Endothelial cell of umbilical vein (primary cell): ENCODE results near the gene ARHGEF19. TPM values are rescaled to one million over a fixed set of nuclear protein-coding genes. Genes with fewer than 3 reads are reported as not detected.

ENCODE experiments used
- BruUV-seq: library from RNA; stranded (reverse); fragments of 400-500 nt; replicated peaks from 2 replicates; lab custom pipeline; 2021; lab: Mats Ljungman, UMichigan
- CTCF ChIA-PET: fragments of 300-600, 350-600 bp; sonication (Branson Sonifier 250); formaldehyde crosslinking; loops from one replicate; lab custom pipeline; 2021; ENCODE audit warnings: antibody characterized with exemption, inconsistent platforms; lab: Charles Lee
- POLR2A ChIA-PET: fragments of 300-600, 350-600 bp; sonication (Branson Sonifier 250); formaldehyde crosslinking; loops from one replicate; lab custom pipeline; 2021; ENCODE audit warnings: antibody characterized with exemption, inconsistent platforms; lab: Charles Lee
- DNase-seq: peaks from one replicate; pipeline ENCODE4 v3.0.0-alpha.2; 2011; ENCODE audit warnings: low read depth, low spot score
- FAIRE-seq: peaks from 2 replicates; lab custom pipeline; 2011; peaks lifted over from hg19 to GRCh38; lab: Jason Lieb, UNC
- H2AFZ ChIP-seq: 2 replicates; pipeline ENCODE4 v1.6.0; 2012; ENCODE audit warnings: low read depth, low read length, control low read depth, inconsistent platforms
- H3K27ac ChIP-seq: 2 replicates; pipeline ENCODE4 v1.5.1; 2011; ENCODE audit warnings: low read depth, mild to moderate bottlenecking, control low read depth, low read length, moderate library complexity; ENCODE audit not compliant: insufficient read depth
- H3K27me3 ChIP-seq, 2 experiments: 2 replicates each; pipeline versions ENCODE4 v1.6.0 to v1.6.1; 2011; ENCODE audit warnings: low read length in 2 of 2, mixed read lengths in 1 of 2; ENCODE audit not compliant: control insufficient read depth in 2 of 2, insufficient read depth in 2 of 2
- H3K36me3 ChIP-seq, 2 experiments: 2 replicates in 1 of 2; 3 replicates in 1 of 2; pipeline ENCODE4 v1.5.1; 2011; ENCODE audit warnings: low read length in 2 of 2, mild to moderate bottlenecking in 1 of 2, moderate library complexity in 1 of 2; ENCODE audit not compliant: control insufficient read depth in 2 of 2, insufficient read depth in 2 of 2; ENCODE audit errors: extremely low read depth in 1 of 2
- H3K4me1 ChIP-seq: 3 replicates; pipeline ENCODE4 v1.5.1; 2011; ENCODE audit warnings: mild to moderate bottlenecking, low read length; ENCODE audit not compliant: control insufficient read depth, insufficient read depth; ENCODE audit errors: extremely low read depth
- H3K4me2 ChIP-seq: 2 replicates; pipeline ENCODE4 v1.6.1; 2011; ENCODE audit warnings: low read length, control low read depth, mixed read lengths; ENCODE audit not compliant: insufficient read depth
- H3K4me3 ChIP-seq, 3 experiments: fragments of 200-600 bp in 1 of 3; sonication (generic), shearing (Covaris generic) in 1 of 3; replicated peaks in 1 of 3; 2 replicates each; pipeline ENCODE4 v1.5.1; 2011 to 2016; ENCODE audit warnings: control low read depth in 3 of 3, low read length in 3 of 3, mild to moderate bottlenecking in 2 of 3, inconsistent platforms in 1 of 3, low read depth in 1 of 3, moderate library complexity in 1 of 3; ENCODE audit not compliant: insufficient read depth in 1 of 3
- H3K79me2 ChIP-seq: 2 replicates; pipeline ENCODE4 v1.6.0; 2012; ENCODE audit warnings: low read length, inconsistent platforms; ENCODE audit not compliant: control insufficient read depth, insufficient read depth
- H3K9ac ChIP-seq: replicated peaks from 2 replicates; pipeline ENCODE3; 2011; ENCODE audit warnings: low read length, control low read depth; ENCODE audit not compliant: insufficient read depth; ENCODE audit errors: extremely low read depth
- H3K9me1 ChIP-seq: replicated peaks from 3 replicates; pipeline ENCODE4 v1.6.0; 2011; ENCODE audit warnings: mild to moderate bottlenecking, low read length; ENCODE audit not compliant: control insufficient read depth, insufficient read depth; ENCODE audit errors: extremely low read depth
- H3K9me3 ChIP-seq: replicated peaks from 2 replicates; pipeline ENCODE4 v1.5.1; 2012; ENCODE audit warnings: low read length, inconsistent platforms; ENCODE audit not compliant: control insufficient read depth, insufficient read depth
- H4K20me1 ChIP-seq: replicated peaks from 2 replicates; pipeline ENCODE3; 2011; ENCODE audit warnings: mild to moderate bottlenecking, low read length; ENCODE audit not compliant: control insufficient read depth, insufficient read depth; ENCODE audit errors: extremely low read depth
- EZH2 ChIP-seq: IDR thresholded peaks from 2 replicates; pipeline ENCODE4 v1.6.1; 2012; ENCODE audit warnings: borderline replicate concordance, low read depth, mild to moderate bottlenecking, moderate library complexity, low read length, inconsistent platforms; ENCODE audit not compliant: severe bottlenecking
- FOS ChIP-seq: IDR thresholded peaks from 2 replicates; pipeline ENCODE4 v1.6.1; 2011; ENCODE audit warnings: mild to moderate bottlenecking, low read length, moderate library complexity, borderline replicate concordance; ENCODE audit not compliant: insufficient read depth
- GATA2 ChIP-seq: IDR thresholded peaks from 2 replicates; pipeline ENCODE4 v1.7.0; 2011; ENCODE audit warnings: low read depth, mild to moderate bottlenecking, moderate library complexity, mixed read lengths, low read length; ENCODE audit not compliant: insufficient read length, insufficient read depth
- JUN ChIP-seq: IDR thresholded peaks from 2 replicates; pipeline ENCODE4 v1.6.1; 2011; ENCODE audit warnings: borderline replicate concordance, low read depth; ENCODE audit not compliant: insufficient read length, insufficient read depth
- MYC ChIP-seq: IDR thresholded peaks from one replicate; pipeline ENCODE4 v1.6.1; 2011; ENCODE audit warnings: mild to moderate bottlenecking, low read depth, low read length
- POLR2A ChIP-seq: IDR thresholded peaks from 2 replicates; pipeline ENCODE4 v1.6.1; 2012; ENCODE audit warnings: low read depth, mild to moderate bottlenecking, control low read depth, low read length
- POLR2AphosphoS5 ChIP-seq: IDR thresholded peaks from 2 replicates; pipeline ENCODE4 v1.6.1; 2012; ENCODE audit warnings: low read depth, mild to moderate bottlenecking, control low read depth, low read length, moderate library complexity; ENCODE audit not compliant: insufficient read depth
- dilution Hi-C: fragments of 300-500 bp; cut with MboI; formaldehyde crosslinking; loops from one replicate; pipeline ENCODE4 v1.15.0; 2019; ENCODE audit warnings: low sequenced_read_pairs; ENCODE audit not compliant: extremely low pct_ligation_motif_present
- intact Hi-C: fragments of 100-400 bp; cut with micrococcal nuclease; formaldehyde crosslinking; loops from one replicate; pipeline ENCODE4 v1.10.0; 2022
- polyA plus RNA-seq, 4 experiments: library from polyadenylated mRNA; depleted of rRNA in 3 of 4; stranded (reverse) in 3 of 4; unstranded in 1 of 4; fragments of >200 nt; gene quantifications; 2 replicates each; pipeline versions ENCODE4 v1.2.1 to v1.2.3, GENCODE V29; 2011 to 2012; ENCODE audit warnings: missing spikeins in 1 of 4
- total RNA-seq: library from RNA; stranded (reverse); gene quantifications from 2 replicates; pipeline ENCODE4 v1.2.3, GENCODE V29; 2021
- TF ChIP-seq, protein P1 (sequence below): IDR thresholded peaks from 2 replicates; pipeline ENCODE4 v1.6.1; 2011; ENCODE audit not compliant: insufficient read depth, insufficient read length
- TF ChIP-seq, protein P2 (sequence below), 2 donors: IDR thresholded peaks; 1 replicate in 1 of 2; 2 replicates in 1 of 2; pipeline ENCODE4 v1.5.1; 2011; ENCODE audit warnings: low read length in 2 of 2, mild to moderate bottlenecking in 2 of 2, moderate library complexity in 2 of 2, control low read depth in 1 of 2, inconsistent platforms in 1 of 2, low read depth in 1 of 2; ENCODE audit not compliant: insufficient read depth in 1 of 2; ENCODE audit errors: extremely low read depth in 1 of 2

Gene ARHGEF19
- total and polyA plus RNA-seq, 2 donors (not counting 3 experiments of a cell fraction or from before 2014, with no cell fraction given): 6.2 to 8.0 TPM

DNA sequence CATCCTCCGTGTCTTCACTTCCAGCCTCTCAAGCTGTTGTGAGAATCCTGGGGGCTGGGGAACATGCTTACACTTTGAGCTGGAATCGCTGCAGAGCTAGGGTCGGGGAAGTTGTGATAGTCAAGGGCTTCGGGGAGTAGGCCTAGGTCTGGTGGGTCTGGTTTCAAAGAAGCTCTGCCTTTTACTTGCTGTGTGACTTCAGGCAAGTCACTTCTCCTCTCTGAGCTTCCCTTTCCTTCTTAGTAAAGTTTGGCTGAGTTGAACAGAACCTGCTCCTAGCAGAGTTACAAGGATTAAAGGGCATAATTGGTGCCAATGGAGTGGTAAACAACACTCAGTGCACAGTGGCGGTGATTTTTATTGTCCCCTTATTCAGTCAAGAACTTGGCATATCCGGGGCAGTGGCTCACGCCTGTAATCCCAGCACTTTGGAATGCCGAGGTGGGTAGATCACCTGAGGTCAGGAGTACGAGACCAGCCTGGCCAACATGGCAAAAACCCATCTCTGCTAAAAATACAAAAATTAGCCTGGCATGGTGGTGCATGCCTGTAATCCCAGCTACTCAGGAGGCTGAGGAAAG is 25.7 kb downstream of the ARHGEF19 start:
- H3K9ac ChIP-seq: no peak overlapping the region
- no peaks in the 10 kb centered on the region for H3K27me3 ChIP-seq
- H3K9me1 ChIP-seq: no peaks in the 10 kb centered on the region
- FAIRE-seq (no peak), DNase-seq (no peak)
- no peak overlapping the region for H3K27ac ChIP-seq
- H3K36me3 ChIP-seq: no peaks in the 10 kb centered on the region
- BruUV-seq: no TSS peak
- CTCF ChIA-PET: interaction anchor here (0.6 to 16.2 kb wide), 13 partner anchors 17 to 177 kb away, joined by 3 to 353 read pairs (median 4); partner anchors contain the start of genes EPHA2 and FAM131C
- TF ChIP-seq MYC (no peak), POLR2AphosphoS5 (no peak), JUN (no peak), GATA2 (no peak), POLR2A (no peak), EZH2 (no peak), FOS (no peak)
- TF ChIP-seq, protein P1, sequence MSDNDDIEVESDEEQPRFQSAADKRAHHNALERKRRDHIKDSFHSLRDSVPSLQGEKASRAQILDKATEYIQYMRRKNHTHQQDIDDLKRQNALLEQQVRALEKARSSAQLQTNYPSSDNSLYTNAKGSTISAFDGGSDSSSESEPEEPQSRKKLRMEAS: no peak
- TF ChIP-seq, protein P2, sequence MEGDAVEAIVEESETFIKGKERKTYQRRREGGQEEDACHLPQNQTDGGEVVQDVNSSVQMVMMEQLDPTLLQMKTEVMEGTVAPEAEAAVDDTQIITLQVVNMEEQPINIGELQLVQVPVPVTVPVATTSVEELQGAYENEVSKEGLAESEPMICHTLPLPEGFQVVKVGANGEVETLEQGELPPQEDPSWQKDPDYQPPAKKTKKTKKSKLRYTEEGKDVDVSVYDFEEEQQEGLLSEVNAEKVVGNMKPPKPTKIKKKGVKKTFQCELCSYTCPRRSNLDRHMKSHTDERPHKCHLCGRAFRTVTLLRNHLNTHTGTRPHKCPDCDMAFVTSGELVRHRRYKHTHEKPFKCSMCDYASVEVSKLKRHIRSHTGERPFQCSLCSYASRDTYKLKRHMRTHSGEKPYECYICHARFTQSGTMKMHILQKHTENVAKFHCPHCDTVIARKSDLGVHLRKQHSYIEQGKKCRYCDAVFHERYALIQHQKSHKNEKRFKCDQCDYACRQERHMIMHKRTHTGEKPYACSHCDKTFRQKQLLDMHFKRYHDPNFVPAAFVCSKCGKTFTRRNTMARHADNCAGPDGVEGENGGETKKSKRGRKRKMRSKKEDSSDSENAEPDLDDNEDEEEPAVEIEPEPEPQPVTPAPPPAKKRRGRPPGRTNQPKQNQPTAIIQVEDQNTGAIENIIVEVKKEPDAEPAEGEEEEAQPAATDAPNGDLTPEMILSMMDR (IDR thresholded peaks at IDR 0.05; ENCODE audit: extremely low read depth in 1 of 2, insufficient read depth in 1 of 2, low read depth in 1 of 2, low read length in 2 of 2): no peak
- H3K4me3 ChIP-seq: no peak overlapping the region
- H2AFZ ChIP-seq: no peak overlapping the region
- H3K4me2 ChIP-seq: no peak overlapping the region
- dilution Hi-C loops: no loop called here
- no peaks in the 10 kb centered on the region for H3K79me2 ChIP-seq
- no peaks in the 10 kb centered on the region for H3K9me3 ChIP-seq
- intact Hi-C loops: loop anchor here (1.0 to 2.0 kb wide), 6 partner anchors 30 to 177 kb away; partner anchors contain the start of gene EPHA2
- POLR2A ChIA-PET: interaction anchor here (1.2 kb wide), 1 partner anchor 32 kb away, joined by 3 read pairs; no protein-coding TSS in a partner anchor
- peaks cover 13% of the 10 kb centered on the region for H3K4me1 ChIP-seq
- no peaks in the 10 kb centered on the region for H4K20me1 ChIP-seq
